Superior temporal gyrus (tissue), 1 donor: Measurements from ENCODE around the gene ANKMY1.
A peak's percentile ranks its signal among the peaks of the same experiment; 100 is the strongest.

Experiments used
- DNase-seq: peaks from one replicate; pipeline ENCODE4 v3.0.0-alpha.2; 2016; ENCODE audit errors: extremely low spot score

Gene ANKMY1

GRCh38 chr2:240594511-240595380, 37.0 kb upstream of the ANKMY1 start:
- no peak for DNase-seq

GRCh38 chr2:240593703-240594451, 36.1 kb upstream of the ANKMY1 start:
- no peak for DNase-seq

DNA sequence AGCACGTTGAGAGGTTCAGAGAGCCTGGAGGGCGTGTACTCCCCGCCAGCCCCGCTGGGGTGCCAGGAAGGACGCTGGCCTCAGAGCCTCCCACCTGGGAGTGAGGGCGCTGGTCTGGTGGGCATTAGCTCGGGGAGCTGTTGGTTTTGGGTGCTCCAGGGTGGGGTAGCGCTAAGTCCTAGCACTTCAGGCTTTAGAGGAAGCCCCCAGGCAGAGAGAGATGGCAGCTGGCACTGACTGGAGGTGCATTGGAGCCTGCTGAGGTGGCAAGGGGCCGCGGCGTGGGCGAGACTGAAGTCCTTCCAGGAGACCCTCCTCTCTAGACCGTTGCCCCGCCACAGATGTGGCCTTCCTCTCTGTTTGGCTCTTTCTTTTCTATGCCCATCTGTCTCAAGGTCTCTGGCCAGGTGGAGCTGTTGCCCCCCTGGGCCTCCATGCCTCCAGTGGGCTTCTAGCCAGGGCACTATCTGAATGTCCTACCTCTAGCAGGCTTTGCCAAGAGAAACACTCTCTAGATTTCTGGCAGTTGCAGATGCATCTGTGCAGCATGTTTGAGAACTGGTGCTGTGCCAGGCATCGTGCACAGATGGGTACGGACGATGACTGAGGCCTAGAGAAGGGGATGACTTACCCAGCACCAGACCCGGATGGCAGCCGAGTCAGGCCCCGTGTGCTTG, 35.4 kb upstream of the ANKMY1 start:
- peak; percentile 23 for DNase-seq

DNA sequence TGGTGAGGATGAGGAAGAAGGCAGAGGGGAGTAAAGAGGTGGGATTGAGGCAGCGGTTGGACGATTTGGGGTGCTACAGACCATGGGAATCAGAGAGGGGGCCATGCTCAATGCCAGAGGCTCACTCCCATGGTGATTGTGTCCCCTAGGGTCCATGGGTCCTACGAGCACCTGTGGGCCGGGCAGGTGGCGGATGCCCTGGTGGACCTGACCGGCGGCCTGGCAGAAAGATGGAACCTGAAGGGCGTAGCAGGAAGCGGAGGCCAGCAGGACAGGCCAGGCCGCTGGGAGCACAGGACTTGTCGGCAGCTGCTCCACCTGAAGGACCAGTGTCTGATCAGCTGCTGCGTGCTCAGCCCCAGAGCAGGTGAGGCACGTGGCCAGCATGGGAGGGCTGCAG, 34.0 kb upstream of the ANKMY1 start:
- DNase-seq, result no peak

DNA sequence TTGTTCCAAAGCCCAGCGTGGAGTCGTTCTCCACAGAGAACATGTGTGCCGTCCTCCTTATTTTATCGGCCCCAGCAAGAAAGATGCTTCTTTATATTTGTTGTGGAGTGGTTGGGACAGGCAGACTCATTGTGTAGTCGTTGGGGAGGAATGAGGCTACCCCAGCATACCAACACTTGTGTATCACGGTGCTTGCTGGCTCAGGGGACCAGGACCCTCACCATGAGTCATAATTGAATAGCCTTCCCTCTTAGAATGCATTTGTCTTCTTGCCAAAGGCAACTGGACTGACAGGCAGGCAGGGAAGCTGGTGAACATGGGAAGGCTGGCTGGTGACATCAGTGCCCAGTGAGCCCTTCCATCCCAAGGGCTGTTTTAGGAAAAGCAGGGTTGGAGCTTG, 33.4 kb upstream of the ANKMY1 start:
- no peak for DNase-seq

GRCh38 chr2:240590681-240591111, 32.9 kb upstream of the ANKMY1 start:
- DNase-seq, result no peak

GRCh38 chr2:240589850-240590525, 32.2 kb upstream of the ANKMY1 start:
- no peak for DNase-seq

DNA sequence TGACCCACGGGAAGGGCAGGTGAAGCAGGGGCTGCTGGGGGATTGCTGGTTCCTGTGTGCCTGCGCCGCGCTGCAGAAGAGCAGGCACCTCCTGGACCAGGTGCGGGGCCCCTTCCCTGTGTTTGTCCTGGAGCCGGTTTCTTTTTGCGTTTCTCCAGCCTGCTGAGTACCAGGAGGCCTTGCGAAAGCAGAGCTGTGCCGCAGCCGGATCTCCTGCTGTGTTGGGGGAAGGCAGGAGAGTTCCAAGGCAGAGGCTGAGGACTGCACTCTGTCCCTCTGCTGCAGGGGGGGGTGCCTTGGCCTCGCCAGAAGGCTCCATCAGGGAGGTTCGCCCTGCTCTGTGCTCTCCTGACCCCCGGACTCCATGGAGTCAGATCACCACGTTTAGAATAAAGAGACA, 31.6 kb upstream of the ANKMY1 start:
- no peak for DNase-seq

- DNase-seq, result no peak
Measured at GRCh38 chr2:240588669-240589068, 30.9 kb upstream of the ANKMY1 start.

GRCh38 chr2:240588006-240588655, 30.3 kb upstream of the ANKMY1 start:
- no peak for DNase-seq

- DNase-seq, result no peak
Measured at GRCh38 chr2:240586919-240587800, 29.4 kb upstream of the ANKMY1 start.

- peak; percentile 98 for DNase-seq
Measured at GRCh38 chr2:240586198-240586918, 28.6 kb upstream of the ANKMY1 start, which contains the start of gene CAPN10. TSS of gene CAPN10 (plus strand) at chr2:240586734. CDS start at chr2:240586912, 178 bp downstream.

- DNase-seq, result no peak
Measured at GRCh38 chr2:240585681-240586197, 28.0 kb upstream of the ANKMY1 start.

DNA sequence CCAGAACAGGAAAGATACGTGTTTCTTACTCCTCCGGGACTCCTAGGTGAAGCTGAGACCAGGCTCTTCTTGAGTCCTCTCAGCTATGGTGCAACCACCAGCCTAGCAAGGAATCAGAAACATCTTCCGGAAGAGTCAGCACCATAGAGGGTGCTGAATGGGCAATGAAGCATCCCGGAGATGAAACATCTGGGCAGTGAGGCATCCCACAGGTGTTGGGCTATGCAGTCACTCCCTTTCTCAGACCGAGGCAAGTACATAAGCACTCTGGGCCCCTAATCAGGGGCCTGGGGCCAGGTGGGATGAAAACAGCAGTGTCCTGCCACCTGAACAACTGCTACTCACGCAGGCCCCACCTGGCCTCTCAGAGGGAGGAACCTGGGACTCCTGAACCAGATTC, 27.3 kb upstream of the ANKMY1 start:
- no peak for DNase-seq

- DNase-seq, result no peak
Measured at GRCh38 chr2:240584486-240585031, 26.8 kb upstream of the ANKMY1 start.

DNA sequence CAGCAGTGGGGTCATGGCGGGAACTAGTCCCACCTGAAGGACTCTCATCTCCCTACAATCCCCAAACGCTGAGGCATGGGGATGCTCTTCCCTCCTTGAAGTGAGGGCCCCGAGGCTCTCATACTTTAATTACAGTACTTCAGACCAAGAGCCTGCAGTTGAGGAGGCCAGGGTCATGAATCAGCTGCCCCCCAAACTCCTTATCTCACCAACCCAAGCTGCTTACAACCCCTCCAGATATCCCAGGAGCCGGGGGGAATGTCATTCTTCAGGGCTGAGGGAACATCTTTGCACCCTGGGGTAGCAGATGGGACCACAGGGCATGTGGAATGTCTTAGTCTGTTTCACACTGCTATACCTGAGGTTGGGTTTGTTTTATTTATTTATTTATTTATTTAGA, 26.0 kb upstream of the ANKMY1 start:
- no peak for DNase-seq

- DNase-seq, result no peak
Measured at GRCh38 chr2:240582781-240583180, 25.0 kb upstream of the ANKMY1 start.

- DNase-seq, result no peak
Measured at GRCh38 chr2:240581811-240582210, 24.0 kb upstream of the ANKMY1 start.
